ENCODE measurements around the gene C18orf54. TPM values are rescaled to one million over a fixed set of nuclear protein-coding genes. Genes with fewer than 3 reads are reported as not detected.

C18orf54 gene
- polyA plus RNA-seq, 3 donors, result 0.25 to 1.5 (median 0.27) TPM

Other genes with a start within 250 kb of the C18orf54 start
- gene MBD2, start 133.2 kb upstream of the C18orf54 start, polyA plus RNA-seq, result 10 to 100 TPM; 25.2 to 39.3 (median 32.5) TPM
- gene POLI, start 88.4 kb upstream of the C18orf54 start, polyA plus RNA-seq, result 10 to 100 TPM in 2 of 3 donors, 1 to 10 TPM in 1; 7.7 to 23.1 (median 10.8) TPM
- gene STARD6, start within 50 bp of the C18orf54 start, polyA plus RNA-seq, result not detected
- gene DYNAP, start 233.3 kb downstream of the C18orf54 start, polyA plus RNA-seq, result under 1 TPM in 1 of 3 donors, not detected in 2; 0.10 TPM